COLO668 (cell line): Measurements from ENCODE around the gene RSPO3.

Experiments used
- DNase-seq: peaks from one replicate; lab custom pipeline; 2025; ENCODE audit not compliant: unreplicated experiment; lab: John Stamatoyannopoulos, UW

Gene RSPO3

DNA sequence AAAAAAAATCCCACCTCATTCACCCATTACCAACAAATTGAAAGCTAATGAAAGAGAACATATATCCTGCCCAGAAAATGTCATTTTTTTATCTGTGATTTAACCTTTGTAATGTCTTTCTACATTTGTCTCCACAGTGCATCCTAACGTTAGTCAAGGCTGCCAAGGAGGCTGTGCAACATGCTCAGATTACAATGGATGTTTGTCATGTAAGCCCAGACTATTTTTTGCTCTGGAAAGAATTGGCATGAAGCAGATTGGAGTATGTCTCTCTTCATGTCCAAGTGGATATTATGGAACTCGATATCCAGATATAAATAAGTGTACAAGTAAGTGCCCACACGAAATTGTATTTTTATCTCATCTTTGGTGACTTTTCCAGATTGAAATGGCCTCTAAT is 30.0 kb downstream of the RSPO3 start:
- no peak for DNase-seq

- no peak for DNase-seq
Observed at GRCh38 chr6:127154509-127154908, 36.0 kb downstream of the RSPO3 start.

GRCh38 chr6:127160484-127160883 is 42.0 kb downstream of the RSPO3 start:
- no peak for DNase-seq

GRCh38 chr6:127162836-127163235 is 44.4 kb downstream of the RSPO3 start:
- no peak for DNase-seq

- DNase-seq: no peak
Observed at GRCh38 chr6:127164036-127164435, 45.6 kb downstream of the RSPO3 start.

GRCh38 chr6:127164565-127164964 is 46.1 kb downstream of the RSPO3 start:
- no peak for DNase-seq

- DNase-seq: no peak
Observed at GRCh38 chr6:127173156-127173940, 54.9 kb downstream of the RSPO3 start.

DNA sequence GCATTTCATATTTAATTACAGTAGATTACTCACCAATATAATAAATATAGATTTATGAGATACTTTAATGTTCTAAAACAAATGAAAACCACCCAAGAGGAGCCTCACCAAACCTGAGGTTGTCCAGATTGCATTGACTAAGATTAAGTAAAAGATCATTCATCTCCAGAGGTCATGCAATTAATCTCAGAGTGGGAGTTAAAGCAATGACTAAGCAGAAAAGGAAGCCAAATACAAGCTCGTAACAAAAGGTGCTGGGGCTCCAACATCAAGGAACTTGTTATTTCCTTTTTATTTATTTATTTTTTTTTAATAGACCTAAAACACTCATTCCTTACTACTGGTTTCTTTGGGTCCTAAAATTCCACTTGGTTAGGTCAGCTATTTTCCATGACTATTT is 57.7 kb downstream of the RSPO3 start:
- DNase-seq: no peak

- DNase-seq: no peak
Observed at GRCh38 chr6:127177030-127177922, 58.8 kb downstream of the RSPO3 start.

GRCh38 chr6:127177923-127178231 is 59.4 kb downstream of the RSPO3 start:
- DNase-seq: no peak

DNA sequence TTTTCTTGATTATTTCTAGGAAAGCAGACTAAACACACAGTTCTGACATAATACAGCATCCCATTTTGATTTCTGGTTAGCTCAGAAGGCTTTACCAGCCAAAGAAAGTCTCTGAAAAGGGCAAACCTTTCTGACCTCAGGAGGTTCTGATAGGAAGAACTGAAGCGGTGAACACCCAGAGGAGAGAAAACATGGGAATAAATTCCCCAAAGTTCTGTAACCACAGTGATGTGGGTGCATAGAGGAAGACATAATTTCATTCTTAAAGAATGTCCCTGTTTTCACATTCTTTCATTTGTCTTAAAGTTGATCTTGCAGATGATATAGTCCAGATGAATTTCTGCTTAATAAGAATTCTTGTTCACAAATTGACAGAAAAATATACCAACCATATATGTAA is 60.3 kb downstream of the RSPO3 start:
- no peak for DNase-seq

DNA sequence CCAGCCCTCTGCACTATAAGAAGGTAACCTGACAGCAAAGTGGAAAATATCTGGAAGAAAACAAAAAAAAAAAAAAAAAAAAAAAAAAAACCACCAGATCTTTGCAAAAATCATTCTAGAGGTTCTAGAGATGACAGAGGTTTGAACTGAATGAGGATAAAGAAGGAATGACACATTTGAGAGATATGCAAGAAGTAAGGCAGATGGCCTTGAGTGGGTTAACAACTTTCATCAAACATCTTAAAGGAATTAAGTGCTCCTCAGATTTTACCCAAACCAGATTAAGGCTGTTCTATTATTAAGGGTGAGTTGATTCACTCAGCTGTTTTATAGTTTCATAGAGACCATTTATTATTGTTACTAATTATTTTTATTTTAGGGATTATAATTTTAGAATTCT is 62.0 kb downstream of the RSPO3 start:
- DNase-seq: no peak

DNA sequence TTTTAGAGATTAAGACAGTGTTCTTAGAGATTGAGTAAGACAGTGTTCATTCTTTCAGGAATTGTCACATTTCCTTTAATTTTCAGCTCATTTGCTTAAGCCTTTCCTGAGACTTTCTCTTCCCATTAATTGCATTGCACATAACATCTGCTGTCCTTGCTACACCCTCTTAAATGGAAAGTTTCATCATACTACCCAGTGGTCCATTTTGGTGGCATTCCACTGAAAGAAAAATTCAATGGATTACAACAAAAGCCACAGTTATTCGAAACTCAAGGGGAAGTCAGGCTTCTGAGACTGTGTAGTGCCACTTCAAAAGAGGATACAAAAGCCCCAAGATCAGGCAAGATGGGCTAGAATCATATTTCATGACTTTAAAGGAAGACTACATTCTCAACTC is 64.0 kb downstream of the RSPO3 start:
- DNase-seq: no peak

- DNase-seq: no peak
Observed at GRCh38 chr6:127185437-127185995, 67.0 kb downstream of the RSPO3 start.

GRCh38 chr6:127186889-127187288 is 68.4 kb downstream of the RSPO3 start:
- peak; percentile 28 for DNase-seq

DNA sequence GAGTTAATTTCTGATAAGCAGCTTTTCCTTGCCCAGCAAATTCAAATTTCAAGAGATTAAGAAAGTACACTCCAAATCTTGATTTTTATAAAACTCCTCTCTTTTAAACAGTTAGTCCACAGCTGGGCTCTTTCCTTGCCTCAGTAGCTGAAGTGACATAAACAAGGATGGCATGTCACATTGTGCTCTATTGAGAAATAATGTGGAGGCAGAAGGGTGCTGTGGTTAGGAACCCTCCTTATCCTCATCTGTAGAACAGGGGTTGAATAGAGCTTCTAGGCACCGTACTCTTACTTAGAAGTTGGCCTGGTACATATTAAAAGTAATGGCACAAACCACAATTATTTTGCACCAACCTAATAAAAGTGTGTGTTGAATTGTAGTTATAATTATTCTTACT is 70.3 kb downstream of the RSPO3 start:
- no peak for DNase-seq

DNA sequence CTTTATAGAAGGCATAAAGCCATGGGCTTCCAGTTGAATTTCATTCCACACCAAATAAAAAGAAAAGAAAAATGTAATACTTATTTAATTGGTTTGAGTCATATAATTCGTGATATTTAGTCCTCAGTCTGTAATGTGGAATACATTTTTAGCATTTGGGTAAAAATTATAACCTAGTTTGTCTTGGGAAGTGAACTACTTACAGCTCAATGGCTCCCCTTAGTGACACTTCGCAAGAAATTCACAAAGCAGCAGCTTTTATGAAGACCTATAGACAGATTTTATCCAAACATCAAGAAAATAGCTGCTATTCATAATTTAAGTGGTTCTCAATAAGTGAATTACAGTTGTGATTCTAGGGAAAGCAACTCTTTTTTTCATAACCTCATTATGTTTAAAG is 72.1 kb downstream of the RSPO3 start:
- no peak for DNase-seq

DNA sequence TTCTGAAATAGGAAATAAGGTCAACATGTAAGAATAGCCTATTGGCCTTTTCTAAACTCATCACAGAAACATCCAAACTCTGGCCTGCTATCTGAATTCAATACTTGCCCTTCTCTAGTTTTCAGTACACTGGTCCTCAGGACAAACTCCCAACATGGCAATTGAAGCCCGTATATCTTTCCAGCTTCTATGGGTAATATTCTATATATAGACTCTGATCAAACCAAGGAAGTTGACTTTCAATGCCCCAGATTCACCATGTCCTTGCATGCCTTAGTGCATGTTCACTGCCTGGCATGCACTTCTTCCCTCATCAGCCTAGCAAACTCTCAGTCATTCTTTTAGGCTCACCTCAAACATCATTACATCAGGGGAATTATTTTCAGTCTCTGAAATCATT is 73.2 kb downstream of the RSPO3 start:
- DNase-seq: no peak

GRCh38 chr6:127192911-127193541 is 74.6 kb downstream of the RSPO3 start:
- no peak for DNase-seq

DNA sequence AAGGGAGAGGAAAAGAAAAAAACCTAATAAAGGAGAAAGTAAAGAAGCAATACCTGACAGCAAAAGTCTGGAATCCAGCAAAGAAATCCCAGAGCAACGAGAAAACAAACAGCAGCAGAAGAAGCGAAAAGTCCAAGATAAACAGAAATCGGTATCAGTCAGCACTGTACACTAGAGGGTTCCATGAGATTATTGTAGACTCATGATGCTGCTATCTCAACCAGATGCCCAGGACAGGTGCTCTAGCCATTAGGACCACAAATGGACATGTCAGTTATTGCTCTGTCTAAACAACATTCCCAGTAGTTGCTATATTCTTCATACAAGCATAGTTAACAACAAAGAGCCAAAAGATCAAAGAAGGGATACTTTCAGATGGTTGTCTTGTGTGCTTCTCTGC is 77.4 kb downstream of the RSPO3 start:
- DNase-seq: no peak

DNA sequence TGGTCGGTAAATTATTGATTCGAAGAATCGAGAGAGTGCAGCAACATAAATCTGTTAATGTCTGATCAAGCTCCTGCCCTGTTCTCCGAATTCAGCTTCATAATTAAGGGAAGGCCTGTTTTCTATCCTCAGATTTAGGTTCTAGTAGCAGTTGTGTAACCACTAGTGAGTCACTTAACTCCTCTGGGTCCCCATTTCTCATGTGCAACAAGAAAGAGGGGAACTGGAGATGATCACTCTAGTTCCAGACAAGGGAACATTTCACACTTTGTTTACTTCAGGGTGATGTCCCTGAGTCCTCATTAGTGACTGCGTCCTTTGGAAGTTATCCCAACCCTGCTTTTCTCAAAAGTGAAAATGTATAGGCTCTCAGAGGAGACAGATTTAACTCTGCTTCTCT is 80.1 kb downstream of the RSPO3 start:
- DNase-seq: no peak

GRCh38 chr6:127199470-127199869 is 81.0 kb downstream of the RSPO3 start:
- no peak for DNase-seq
